NT2/D1 (cell line): ENCODE results near the gene ZKSCAN3.
"Not testable (repeated sequence)": the region's sequence is repeated elsewhere in the genome, so short reads cannot be mapped to it uniquely, and the experiment has no call there.

ENCODE experiments used
- DNase-seq: peaks from one replicate; pipeline ENCODE4 v3.0.0-alpha.2; 2011; ENCODE audit warnings: low read depth, low spot score
- H3K27me3 ChIP-seq: 2 replicates; pipeline ENCODE4 v1.6.0; 2011; ENCODE audit warnings: mild to moderate bottlenecking; ENCODE audit not compliant: insufficient read length, insufficient read depth
- H3K36me3 ChIP-seq: 2 replicates; pipeline ENCODE4 v1.6.1; 2011; ENCODE audit warnings: mild to moderate bottlenecking, low read length, mixed read lengths; ENCODE audit not compliant: insufficient read depth, insufficient read length
- H3K4me1 ChIP-seq: 2 replicates; pipeline ENCODE4 v1.5.1; 2011; ENCODE audit not compliant: insufficient read depth, insufficient read length
- H3K4me3 ChIP-seq: 2 replicates; pipeline ENCODE4 v1.5.1; 2011; ENCODE audit warnings: low read depth; ENCODE audit not compliant: insufficient read length
- H3K9ac ChIP-seq: 2 replicates; pipeline ENCODE4 v1.6.0; 2011; ENCODE audit warnings: low read depth; ENCODE audit not compliant: insufficient read length
- H3K9me3 ChIP-seq: 2 replicates; pipeline ENCODE4 v1.5.1; 2011; ENCODE audit warnings: mild to moderate bottlenecking, low read length; ENCODE audit not compliant: insufficient read depth
- SUZ12 ChIP-seq: IDR thresholded peaks from 2 replicates; pipeline ENCODE4 v1.6.1; 2011; ENCODE audit not compliant: insufficient read length, insufficient read depth; ENCODE audit errors: extremely low read depth
- YY1 ChIP-seq: IDR thresholded peaks from 2 replicates; pipeline ENCODE4 v1.6.1; 2011; ENCODE audit not compliant: insufficient read length, insufficient read depth
- ZNF274 ChIP-seq: IDR thresholded peaks from 2 replicates; pipeline ENCODE4 v1.6.1; 2011; ENCODE audit warnings: mild to moderate bottlenecking, low read depth, low read length

ZKSCAN3 gene

GRCh38 chr6:28349892-28350737, at the start of gene ZKSCAN3:
TSS of gene ZKSCAN3 (plus strand) at chr6:28349947. CDS start at chr6:28359587, 9,640 bp downstream.
- Histone ChIP-seq H3K36me3 (peaks cover 13% of the 10 kb centered on the region), H3K4me3 (peak within 1 kb of the TSS; percentile 83), H3K9me3 (peaks cover 10% of the 10 kb centered on the region; the same call in 1 of the 2 replicates), H3K27me3 (no peaks in the 10 kb centered on the region), H3K4me1 (no peaks in the 10 kb centered on the region), H3K9ac (peak within 1 kb of the TSS; percentile 85)
- DNase-seq, result peak; percentile 56
- TF ChIP-seq SUZ12, result no peak
- no peak for TF ChIP-seq YY1
- no peak for TF ChIP-seq ZNF274

GRCh38 chr6:28303570-28303969, 46.2 kb upstream of the ZKSCAN3 start:
- Histone ChIP-seq H3K27me3 (no peaks in the 10 kb centered on the region), H3K4me3 (no peak overlapping the region), H3K9me3 (no peaks in the 10 kb centered on the region), H3K4me1 (no peaks in the 10 kb centered on the region), H3K36me3 (peaks cover 9% of the 10 kb centered on the region), H3K9ac (no peak overlapping the region)
- TF ChIP-seq SUZ12 (no peak), ZNF274 (no peak), YY1 (no peak)
- no peak for DNase-seq

DNA sequence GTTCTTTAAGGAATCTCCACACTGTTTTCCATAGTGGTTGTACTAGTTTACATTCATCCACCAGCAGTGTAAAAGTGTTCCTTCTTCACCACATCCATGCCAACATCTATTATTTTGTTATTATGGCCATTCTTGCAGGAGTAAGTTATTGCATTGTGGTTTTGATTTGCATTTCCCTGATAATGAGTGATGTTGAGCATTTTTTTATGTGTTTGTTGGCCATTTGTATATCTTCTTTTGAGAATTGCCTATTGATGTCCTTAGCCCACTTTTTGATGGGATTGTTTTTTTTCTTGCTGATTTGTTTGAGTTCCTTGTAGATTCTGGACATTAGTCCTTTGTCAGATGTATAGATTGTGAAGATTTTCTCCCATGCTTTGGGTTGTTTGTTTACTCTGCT, 43.4 kb upstream of the ZKSCAN3 start:
- not testable (repeated sequence) for H3K4me1 ChIP-seq, H3K9ac ChIP-seq

GRCh38 chr6:28311139-28311823, 38.5 kb upstream of the ZKSCAN3 start:
- no peak overlapping the region for H3K9ac ChIP-seq
- TF ChIP-seq YY1 (no peak), SUZ12 (no peak), ZNF274 (no peak)
- no peaks in the 10 kb centered on the region for H3K27me3 ChIP-seq
- H3K36me3 ChIP-seq, result no peaks in the 10 kb centered on the region
- no peaks in the 10 kb centered on the region for H3K4me1 ChIP-seq
- H3K4me3 ChIP-seq, result no peak overlapping the region
- H3K9me3 ChIP-seq, result no peaks in the 10 kb centered on the region
- DNase-seq, result peak; percentile 9

More for the DNA sequence above, 43.4 kb upstream of the ZKSCAN3 start:
- not testable (repeated sequence) for H3K36me3 ChIP-seq, H3K9me3 ChIP-seq, H3K27me3 ChIP-seq, H3K4me3 ChIP-seq, DNase-seq

- H3K4me3 ChIP-seq, result no peak overlapping the region
- DNase-seq, result no peak
Observed at GRCh38 chr6:28312939-28313338, 36.8 kb upstream of the ZKSCAN3 start.

DNA sequence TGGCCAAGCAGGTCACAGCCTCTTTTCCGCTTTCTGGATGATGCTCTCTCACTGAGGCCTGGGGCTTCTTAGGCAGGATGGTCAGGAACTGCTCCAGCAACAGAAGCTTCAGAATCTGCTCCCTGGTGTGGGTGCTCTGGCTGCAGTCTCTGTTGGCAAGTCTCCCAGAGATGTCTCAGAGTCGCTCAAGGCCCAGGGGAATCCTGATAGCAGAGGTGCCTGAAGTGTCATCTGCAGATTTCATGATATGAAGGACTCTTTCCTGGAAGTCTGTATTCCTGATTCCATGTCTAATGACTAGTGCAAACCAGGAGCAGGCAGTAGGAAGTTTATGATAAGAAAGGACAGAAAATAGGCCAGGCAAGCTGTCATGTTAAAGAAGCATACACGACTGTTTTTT, 34.1 kb upstream of the ZKSCAN3 start:
- Histone ChIP-seq H3K9me3 (no peaks in the 10 kb centered on the region), H3K36me3 (no peaks in the 10 kb centered on the region)

More at GRCh38 chr6:28312939-28313338, 36.8 kb upstream of the ZKSCAN3 start:
- TF ChIP-seq YY1, result no peak
- TF ChIP-seq ZNF274, result no peak
- TF ChIP-seq SUZ12, result no peak
- no peaks in the 10 kb centered on the region for H3K9me3 ChIP-seq
- H3K27me3 ChIP-seq, result no peaks in the 10 kb centered on the region
- H3K4me1 ChIP-seq, result no peaks in the 10 kb centered on the region
- no peaks in the 10 kb centered on the region for H3K36me3 ChIP-seq
- no peak overlapping the region for H3K9ac ChIP-seq

GRCh38 chr6:28317866-28318265, 31.9 kb upstream of the ZKSCAN3 start:
- H3K9me3 ChIP-seq, H3K36me3 ChIP-seq, DNase-seq, H3K27me3 ChIP-seq, H3K4me1 ChIP-seq, H3K4me3 ChIP-seq, H3K9ac ChIP-seq: not testable (repeated sequence)

More for the DNA sequence above, 34.1 kb upstream of the ZKSCAN3 start:
- H3K9ac ChIP-seq, result no peak overlapping the region
- TF ChIP-seq YY1 (no peak), SUZ12 (no peak), ZNF274 (no peak)
- no peak for DNase-seq
- H3K4me1 ChIP-seq, result no peaks in the 10 kb centered on the region
- no peak overlapping the region for H3K4me3 ChIP-seq
- no peaks in the 10 kb centered on the region for H3K27me3 ChIP-seq
